Non-pigmented ciliary epithelial cell (primary cell): ENCODE measurements around the gene SORCS2.

Experiments
- DNase-seq: peaks from one replicate; pipeline ENCODE4 v3.0.0-alpha.2; 2010; ENCODE audit warnings: low read depth

SORCS2 gene

GRCh38 chr4:7531640-7531994, 339.3 kb downstream of the SORCS2 start:
- DNase-seq = no peak

GRCh38 chr4:7532043-7532442, 339.7 kb downstream of the SORCS2 start:
- DNase-seq = no peak

GRCh38 chr4:7533267-7533666, 340.9 kb downstream of the SORCS2 start:
- no peak for DNase-seq

GRCh38 chr4:7535094-7535493, 342.8 kb downstream of the SORCS2 start:
- DNase-seq = no peak

- no peak for DNase-seq
Observed at GRCh38 chr4:7535619-7536018, 343.3 kb downstream of the SORCS2 start.

- no peak for DNase-seq
Observed at GRCh38 chr4:7536876-7537275, 344.5 kb downstream of the SORCS2 start.

GRCh38 chr4:7537853-7538400, 345.6 kb downstream of the SORCS2 start:
- DNase-seq = no peak

- DNase-seq = no peak
Observed at GRCh38 chr4:7538518-7538917, 346.2 kb downstream of the SORCS2 start.

GRCh38 chr4:7539186-7539585, 346.8 kb downstream of the SORCS2 start:
- DNase-seq = no peak

- DNase-seq = no peak
Observed at GRCh38 chr4:7539659-7540058, 347.3 kb downstream of the SORCS2 start.

- no peak for DNase-seq
Observed at GRCh38 chr4:7540206-7540605, 347.9 kb downstream of the SORCS2 start.

- DNase-seq = no peak
Observed at GRCh38 chr4:7540654-7541413, 348.5 kb downstream of the SORCS2 start.

GRCh38 chr4:7541414-7541810, 349.1 kb downstream of the SORCS2 start:
- no peak for DNase-seq

- no peak for DNase-seq
Observed at GRCh38 chr4:7542781-7543180, 350.4 kb downstream of the SORCS2 start.

GRCh38 chr4:7546152-7546808, 353.9 kb downstream of the SORCS2 start:
- no peak for DNase-seq

- peak; percentile 18 for DNase-seq
Observed at GRCh38 chr4:7546809-7547367, 354.6 kb downstream of the SORCS2 start.

GRCh38 chr4:7547368-7548040, 355.2 kb downstream of the SORCS2 start:
- DNase-seq = no peak

GRCh38 chr4:7549866-7550265, 357.5 kb downstream of the SORCS2 start:
- no peak for DNase-seq

- DNase-seq = no peak
Observed at GRCh38 chr4:7552466-7552865, 360.1 kb downstream of the SORCS2 start.

- no peak for DNase-seq
Observed at GRCh38 chr4:7553280-7553679, 360.9 kb downstream of the SORCS2 start.

GRCh38 chr4:7554905-7555304, 362.6 kb downstream of the SORCS2 start:
- DNase-seq = no peak

GRCh38 chr4:7556558-7556957, 364.2 kb downstream of the SORCS2 start:
- no peak for DNase-seq

GRCh38 chr4:7557456-7557855, 365.1 kb downstream of the SORCS2 start:
- peak; percentile 55 for DNase-seq
